ENCODE data around the gene ABI2. TPM values are rescaled to one million over a fixed set of nuclear protein-coding genes. Genes with fewer than 3 reads are reported as not detected.
"Not testable (repeated sequence)": the region's sequence is repeated elsewhere in the genome, so short reads cannot be mapped to it uniquely, and the experiment has no call there.

The ABI2 gene
- total and polyA plus RNA-seq, 2 donors (not counting 1 experiment from before 2014, with no cell fraction given) = 32.2 to 60.9 TPM

DNA sequence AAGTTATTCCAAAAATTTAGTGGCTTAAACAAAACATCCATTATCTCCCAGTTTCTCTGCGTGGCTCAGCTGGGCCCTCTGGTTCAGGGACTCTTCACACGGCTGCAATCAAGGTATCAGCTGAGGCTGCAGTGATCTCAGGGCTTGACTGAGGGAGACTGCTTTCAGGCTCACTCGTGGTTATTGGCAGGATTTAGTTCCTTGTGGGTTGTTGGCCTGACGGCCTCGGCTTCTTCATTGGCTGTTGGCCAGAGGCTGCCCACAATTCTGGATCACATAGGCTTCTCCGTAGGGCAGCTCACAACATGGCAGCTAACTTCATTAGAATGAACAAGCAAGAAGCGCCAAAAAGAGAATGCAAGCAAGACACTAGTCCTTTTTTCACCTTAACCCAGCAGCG lies 90.1 kb downstream of the ABI2 start:
- no peaks in the 10 kb centered on the region for H4K20me1 ChIP-seq (ENCODE audit: control insufficient read depth, extremely low read depth, insufficient read depth, low read length)
- peaks cover 2% of the 10 kb centered on the region for H3K36me3 ChIP-seq (ENCODE audit: control insufficient read depth, insufficient read depth, low read length)
- H3K4me3 ChIP-seq (replicated peaks in 1 of 4; ENCODE audit: control extremely low read depth in 1 of 4, insufficient read depth in 1 of 4, low read depth in 3 of 4, low read length in 4 of 4) = no peak overlapping the region
- no peak overlapping the region for H3K27ac ChIP-seq (ENCODE audit: insufficient read depth, low read length)
- H3K4me2 ChIP-seq (ENCODE audit: extremely low read depth, insufficient read depth, low read length) = no peak overlapping the region
- H3K27me3 ChIP-seq (ENCODE audit: control insufficient read depth, insufficient read depth, low read length) = no peaks in the 10 kb centered on the region
- TF ChIP-seq, protein P1, sequence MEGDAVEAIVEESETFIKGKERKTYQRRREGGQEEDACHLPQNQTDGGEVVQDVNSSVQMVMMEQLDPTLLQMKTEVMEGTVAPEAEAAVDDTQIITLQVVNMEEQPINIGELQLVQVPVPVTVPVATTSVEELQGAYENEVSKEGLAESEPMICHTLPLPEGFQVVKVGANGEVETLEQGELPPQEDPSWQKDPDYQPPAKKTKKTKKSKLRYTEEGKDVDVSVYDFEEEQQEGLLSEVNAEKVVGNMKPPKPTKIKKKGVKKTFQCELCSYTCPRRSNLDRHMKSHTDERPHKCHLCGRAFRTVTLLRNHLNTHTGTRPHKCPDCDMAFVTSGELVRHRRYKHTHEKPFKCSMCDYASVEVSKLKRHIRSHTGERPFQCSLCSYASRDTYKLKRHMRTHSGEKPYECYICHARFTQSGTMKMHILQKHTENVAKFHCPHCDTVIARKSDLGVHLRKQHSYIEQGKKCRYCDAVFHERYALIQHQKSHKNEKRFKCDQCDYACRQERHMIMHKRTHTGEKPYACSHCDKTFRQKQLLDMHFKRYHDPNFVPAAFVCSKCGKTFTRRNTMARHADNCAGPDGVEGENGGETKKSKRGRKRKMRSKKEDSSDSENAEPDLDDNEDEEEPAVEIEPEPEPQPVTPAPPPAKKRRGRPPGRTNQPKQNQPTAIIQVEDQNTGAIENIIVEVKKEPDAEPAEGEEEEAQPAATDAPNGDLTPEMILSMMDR (conservative IDR thresholded peaks at IDR 0.05 in 1 of 2, IDR thresholded peaks at IDR 0.05 in 1 of 2; ENCODE audit: low read depth in 1 of 2, low read length in 2 of 2) = no peak
- no peak for TF ChIP-seq EZH2 (IDR thresholded peaks at IDR 0.05; ENCODE audit: low read length, missing control alignments)
- no peak overlapping the region for H2AFZ ChIP-seq (ENCODE audit: low read length)
- no peaks in the 10 kb centered on the region for H3K9me3 ChIP-seq (ENCODE audit: control insufficient read depth, insufficient read depth, low read depth, low read length)
- H3K79me2 ChIP-seq (ENCODE audit: control insufficient read depth, insufficient read depth, low read length) = no peaks in the 10 kb centered on the region
- H3K9ac ChIP-seq (ENCODE audit: insufficient read depth, low read length) = no peak overlapping the region
- H3K4me1 ChIP-seq (ENCODE audit: control insufficient read depth, extremely low read depth, insufficient read depth, low read length) = no peaks in the 10 kb centered on the region
- peak in 1 of 2 donors; percentile 75 for DNase-seq (ENCODE audit: low read depth in 2 of 2)

DNA sequence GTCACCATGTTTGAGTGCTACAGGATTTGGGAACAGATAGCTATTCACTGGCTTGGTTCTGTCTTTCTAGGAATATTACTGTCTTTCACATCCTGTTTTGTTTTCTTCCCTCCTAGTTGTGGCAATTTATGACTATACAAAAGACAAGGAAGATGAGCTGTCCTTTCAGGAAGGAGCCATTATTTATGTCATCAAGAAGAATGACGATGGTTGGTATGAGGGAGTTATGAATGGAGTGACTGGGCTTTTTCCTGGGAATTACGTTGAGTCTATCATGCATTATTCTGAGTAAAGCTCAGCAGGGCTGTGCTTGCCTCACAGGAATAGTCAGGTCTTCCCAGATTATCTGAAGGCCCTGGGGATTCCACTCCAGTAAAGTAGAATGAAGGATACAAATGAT lies 98.9 kb downstream of the ABI2 start:
- no peak overlapping the region for H3K27ac ChIP-seq (ENCODE audit: insufficient read depth, low read length)

DNA sequence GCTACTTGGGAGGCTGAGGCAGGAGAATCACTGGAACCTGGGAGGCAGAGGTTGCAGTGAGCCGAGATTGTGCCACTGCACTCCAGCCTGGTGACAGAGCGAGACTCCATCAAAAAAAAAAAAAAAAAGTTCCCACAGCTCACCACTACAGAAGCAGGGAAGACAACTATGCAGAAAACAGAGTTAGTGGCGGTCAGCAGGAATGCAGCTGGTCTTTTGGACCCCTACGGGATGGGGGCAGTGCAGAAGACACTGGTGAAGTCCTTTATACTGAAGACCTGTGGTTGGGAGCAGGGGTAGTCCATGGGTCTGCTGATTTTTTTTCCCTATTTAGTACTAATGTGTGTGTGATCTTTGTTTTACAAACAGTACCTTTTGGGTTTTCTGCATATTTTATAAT lies 101.4 kb downstream of the ABI2 start:
- not testable (repeated sequence) for H3K4me3 ChIP-seq (replicated peaks in 1 of 4; ENCODE audit: control extremely low read depth in 1 of 4, insufficient read depth in 1 of 4, low read depth in 3 of 4, low read length in 4 of 4); H3K9me3 ChIP-seq (ENCODE audit: control insufficient read depth, insufficient read depth, low read depth, low read length); H3K4me1 ChIP-seq (ENCODE audit: control insufficient read depth, extremely low read depth, insufficient read depth, low read length); H3K36me3 ChIP-seq (ENCODE audit: control insufficient read depth, insufficient read depth, low read length); H4K20me1 ChIP-seq (ENCODE audit: control insufficient read depth, extremely low read depth, insufficient read depth, low read length); H3K27ac ChIP-seq (ENCODE audit: insufficient read depth, low read length); H3K79me2 ChIP-seq (ENCODE audit: control insufficient read depth, insufficient read depth, low read length); H2AFZ ChIP-seq (ENCODE audit: low read length); H3K4me2 ChIP-seq (ENCODE audit: extremely low read depth, insufficient read depth, low read length); H3K9ac ChIP-seq (ENCODE audit: insufficient read depth, low read length); H3K27me3 ChIP-seq (ENCODE audit: control insufficient read depth, insufficient read depth, low read length); DNase-seq (ENCODE audit: low read depth in 2 of 2)

More for the DNA sequence above, 98.9 kb downstream of the ABI2 start:
- TF ChIP-seq, protein P1 (conservative IDR thresholded peaks at IDR 0.05 in 1 of 2, IDR thresholded peaks at IDR 0.05 in 1 of 2; ENCODE audit: low read depth in 1 of 2, low read length in 2 of 2) = no peak
- no peak for TF ChIP-seq EZH2 (IDR thresholded peaks at IDR 0.05; ENCODE audit: low read length, missing control alignments)
- no peaks in the 10 kb centered on the region for H3K9me3 ChIP-seq (ENCODE audit: control insufficient read depth, insufficient read depth, low read depth, low read length)
- H3K79me2 ChIP-seq (ENCODE audit: control insufficient read depth, insufficient read depth, low read length) = no peaks in the 10 kb centered on the region
- no peaks in the 10 kb centered on the region for H3K27me3 ChIP-seq (ENCODE audit: control insufficient read depth, insufficient read depth, low read length)
- no peak overlapping the region for H3K4me2 ChIP-seq (ENCODE audit: extremely low read depth, insufficient read depth, low read length)
- no peak overlapping the region for H3K4me3 ChIP-seq (replicated peaks in 1 of 4; ENCODE audit: control extremely low read depth in 1 of 4, insufficient read depth in 1 of 4, low read depth in 3 of 4, low read length in 4 of 4)
- no peak overlapping the region for H2AFZ ChIP-seq (ENCODE audit: low read length)
- H3K36me3 ChIP-seq (ENCODE audit: control insufficient read depth, insufficient read depth, low read length) = no peaks in the 10 kb centered on the region
- DNase-seq (ENCODE audit: low read depth in 2 of 2) = peak in 1 of 2 donors; percentile 50
- no peak overlapping the region for H3K9ac ChIP-seq (ENCODE audit: insufficient read depth, low read length)
- no peaks in the 10 kb centered on the region for H3K4me1 ChIP-seq (ENCODE audit: control insufficient read depth, extremely low read depth, insufficient read depth, low read length)
- no peaks in the 10 kb centered on the region for H4K20me1 ChIP-seq (ENCODE audit: control insufficient read depth, extremely low read depth, insufficient read depth, low read length)

All from fibroblast of lung (primary cell).